Activated naive CD8-positive, alpha-beta T cell treated with anti-CD3 and anti-CD28 coated beads, Interleukin-2, amount 50 U/mL, for 16 hours (primary cell): ENCODE results near the gene IFNA16.
"Not testable (repeated sequence)": the region's sequence is repeated elsewhere in the genome, so short reads cannot be mapped to it uniquely, and the experiment has no call there.

Source experiments
- DNase-seq: peaks from one replicate; pipeline ENCODE4 v3.0.0-alpha.2; 2020; ENCODE audit warnings: low read depth, low spot score

IFNA16 gene

GRCh38 chr9:21202105-21202504 lies 15.0 kb downstream of the IFNA16 start, which contains the start of gene IFNA7:
Gene IFNA7 (minus strand): TSS chr9:21202205. CDS start chr9:21202165, 40 bp downstream.
- not testable (repeated sequence) for DNase-seq

DNA sequence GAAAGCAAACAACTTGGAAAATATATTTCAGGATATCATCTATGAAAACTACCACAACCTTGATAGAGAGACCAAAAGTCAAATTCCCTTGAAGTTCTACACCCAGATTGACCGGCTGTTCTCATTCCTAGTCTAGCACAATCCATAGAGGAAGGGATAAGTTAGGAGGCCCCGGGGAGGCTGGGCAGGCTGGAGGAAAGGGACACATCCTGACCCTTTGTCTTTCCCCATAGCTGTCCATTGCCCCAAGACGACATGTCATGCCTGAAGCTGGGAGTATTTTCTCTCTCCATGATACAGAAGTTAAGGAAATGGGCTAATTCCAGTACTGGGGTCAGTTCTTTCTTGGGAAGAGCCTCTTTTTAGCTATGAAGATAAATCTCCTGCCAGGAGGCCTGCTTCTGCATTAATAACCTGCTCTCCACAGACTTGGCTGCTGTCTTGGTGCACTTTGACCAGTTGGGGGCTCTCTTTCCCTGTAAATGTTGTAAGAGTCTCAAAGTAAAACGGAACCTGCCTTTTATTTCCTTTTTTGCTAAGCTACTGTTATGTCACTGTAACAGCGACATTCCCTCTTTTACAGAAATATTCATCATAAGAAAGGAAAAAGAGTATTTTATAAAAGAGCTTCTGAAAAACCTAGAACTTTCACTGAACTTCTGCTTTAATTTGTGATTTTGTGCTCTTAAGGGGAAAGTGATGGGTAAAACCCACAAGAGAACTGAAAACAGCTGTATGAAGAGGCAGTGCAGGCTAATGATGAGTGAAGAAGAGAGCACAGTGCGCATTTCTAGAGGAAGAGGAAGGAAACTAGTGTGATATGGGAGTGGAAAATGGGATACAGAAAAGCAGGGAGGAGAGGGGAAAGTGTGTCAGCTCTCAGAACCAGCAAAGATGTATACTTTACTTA lies 22.0 kb downstream of the IFNA16 start:
- not testable (repeated sequence) for DNase-seq

GRCh38 chr9:21187487-21187886 lies 29.6 kb downstream of the IFNA16 start, which contains the start of gene IFNA4:
Gene IFNA4 (minus strand): TSS chr9:21187587. CDS start chr9:21187531, 56 bp downstream.
- not testable (repeated sequence) for DNase-seq

GRCh38 chr9:21182810-21183736 lies 34.0 kb downstream of the IFNA16 start:
- DNase-seq, result not testable (repeated sequence)

DNA sequence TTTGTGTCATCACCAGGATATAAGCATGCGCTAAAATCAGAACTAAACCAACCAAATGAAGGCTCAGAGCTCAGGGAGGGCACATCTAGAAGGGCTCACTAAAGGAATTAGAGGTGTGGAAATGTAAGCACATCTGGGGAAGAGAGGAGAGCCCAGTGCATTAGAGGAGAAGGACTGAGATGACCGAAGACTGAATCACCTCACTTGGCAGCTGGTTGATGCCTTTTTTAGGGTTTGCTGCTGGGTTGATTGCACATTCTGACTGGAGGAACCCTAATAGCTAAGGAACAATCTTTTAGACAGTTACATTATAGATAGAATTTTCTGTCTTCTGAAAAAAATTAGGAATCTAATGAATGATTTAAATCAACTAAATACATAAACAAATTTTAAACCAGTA lies 42.4 kb downstream of the IFNA16 start:
- DNase-seq, result no peak

GRCh38 chr9:21172156-21172555 lies 45.0 kb downstream of the IFNA16 start:
- DNase-seq, result no peak

DNA sequence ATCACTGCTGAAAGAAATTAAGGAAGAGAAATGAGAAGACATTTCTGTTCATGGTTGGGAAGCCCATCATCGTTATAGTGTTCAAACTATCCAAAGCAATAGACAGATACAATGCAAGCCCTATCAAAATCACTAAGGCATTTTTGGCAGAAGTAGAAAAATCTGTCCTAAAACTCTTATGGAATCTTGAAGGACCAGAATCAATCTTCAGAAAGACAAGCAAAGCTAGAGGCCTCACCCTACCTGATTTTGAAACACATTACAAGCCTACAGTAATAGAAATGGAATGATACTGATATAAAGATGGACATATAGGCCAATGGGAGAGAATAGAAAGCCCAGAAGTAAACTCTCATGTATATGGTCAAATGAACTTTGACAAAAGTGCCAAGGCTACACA lies 45.8 kb downstream of the IFNA16 start:
- DNase-seq, result no peak

- not testable (repeated sequence) for DNase-seq
These were observed 50.6 kb downstream of the IFNA16 start, which contains the start of gene IFNA21 for GRCh38 chr9:21166560-21166959. Gene IFNA21 (minus strand): TSS chr9:21166660. CDS start chr9:21166612, 48 bp downstream.
